HG03196 (cell line): Measurements from ENCODE around the gene POM121.
"Not testable (repeated sequence)": the region's sequence is repeated elsewhere in the genome, so short reads cannot be mapped to it uniquely, and the experiment has no call there.

Experiments used
- ATAC-seq: cut with Tn5 transposase; IDR thresholded peaks from one replicate; pipeline ENCODE4 v1.9.1; 2021; ENCODE audit not compliant: unreplicated experiment

POM121 gene

DNA sequence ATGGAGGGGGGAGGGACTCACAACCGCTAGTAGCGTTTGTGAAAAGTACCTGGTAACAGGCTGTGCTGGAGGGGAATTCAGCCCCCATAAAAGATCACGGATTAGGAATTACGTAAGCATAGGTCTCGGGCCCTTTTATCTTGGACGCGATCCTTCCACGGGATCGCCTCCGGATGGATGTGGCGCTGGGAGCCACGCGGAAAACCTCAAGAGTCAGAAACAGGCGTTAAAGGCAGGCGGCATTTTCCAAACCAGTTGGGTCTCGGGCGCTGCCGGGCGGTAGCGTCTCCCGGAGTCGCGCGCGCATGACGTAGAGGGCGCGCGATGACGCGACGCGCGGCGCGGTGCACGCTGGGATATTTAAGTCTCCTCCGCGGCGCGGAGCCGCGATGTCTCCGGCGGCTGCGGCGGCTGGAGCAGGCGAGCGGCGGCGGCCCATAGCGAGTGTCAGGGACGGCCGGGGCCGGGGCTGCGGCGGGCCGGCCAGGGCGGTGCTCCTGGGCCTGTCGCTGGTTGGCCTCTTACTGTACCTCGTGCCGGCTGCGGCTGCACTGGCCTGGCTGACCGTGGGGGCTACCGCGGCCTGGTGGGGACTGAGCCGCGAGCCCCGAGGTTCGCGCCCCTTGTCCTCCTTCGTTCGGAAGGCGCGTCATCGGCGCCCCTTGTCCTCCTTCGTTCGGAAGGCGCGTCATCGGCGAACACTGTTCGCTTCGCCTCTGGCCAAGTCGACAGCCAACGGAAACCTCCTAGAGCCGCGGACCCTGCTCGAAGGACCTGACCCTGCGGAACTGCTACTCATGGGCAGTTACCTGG, at the start of gene POM121:
TSS of gene POM121 (plus strand) at position 363 of the 813 bp plus-strand sequence. CDS start at position 390, 27 bp downstream.
- peak; percentile 77 for ATAC-seq

DNA sequence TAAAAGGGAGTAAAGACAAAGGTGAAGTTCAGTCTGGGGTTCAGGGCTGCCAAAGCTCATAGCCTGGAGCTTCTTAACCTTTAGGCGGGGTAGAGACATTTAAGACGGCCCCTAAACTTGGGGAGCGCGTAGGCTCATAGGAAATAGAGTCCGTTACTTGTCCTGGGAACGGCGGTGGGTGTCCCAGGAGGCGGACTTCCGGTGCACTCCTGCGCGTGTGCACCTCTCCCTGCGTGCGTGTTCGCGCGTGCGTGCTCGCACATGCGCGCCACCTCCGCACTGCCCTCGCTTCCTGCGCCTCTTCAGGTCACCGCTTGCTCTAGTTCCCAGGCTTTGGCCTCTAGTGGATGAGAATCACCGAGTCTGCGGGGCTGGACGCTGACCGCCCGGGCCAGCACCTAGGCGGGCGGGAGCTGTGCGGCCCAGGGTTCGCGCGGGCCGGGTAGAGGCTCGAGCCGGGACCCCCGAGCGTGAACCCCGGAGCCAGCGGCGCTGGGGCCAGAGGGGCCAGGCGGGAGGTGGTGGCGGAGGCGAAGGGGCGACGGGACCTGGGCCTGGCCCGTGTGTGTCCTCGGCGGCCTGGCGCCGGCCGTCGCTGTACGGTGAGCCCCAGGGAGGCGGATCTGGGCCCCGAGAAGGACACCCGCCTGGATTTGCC, 45.7 kb upstream of the POM121 start:
- ATAC-seq = peak; percentile 100

DNA sequence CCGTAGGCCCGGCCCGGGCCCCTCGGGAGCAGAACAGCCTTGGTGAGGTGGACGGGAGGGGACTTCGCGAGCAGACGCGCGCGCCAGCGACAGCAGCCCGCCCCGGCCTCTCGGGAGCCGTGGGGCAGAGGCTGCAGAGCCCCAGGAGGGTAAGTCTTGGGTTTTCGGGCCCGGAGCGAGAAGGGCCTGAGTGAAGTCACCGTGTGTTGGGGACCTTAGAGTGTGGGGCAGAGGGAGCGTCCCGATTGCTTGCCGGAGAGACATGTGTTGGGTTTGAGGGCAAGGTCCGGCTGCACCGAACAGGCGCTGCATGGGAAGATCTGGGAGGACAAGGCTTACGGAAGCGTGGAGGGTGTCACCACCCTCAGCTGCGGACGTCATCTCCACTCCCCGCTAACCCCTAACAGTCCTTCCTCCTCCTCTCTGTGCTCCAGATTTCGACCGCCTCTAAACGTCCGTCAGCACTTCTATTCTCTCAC, 45.1 kb upstream of the POM121 start:
- not testable (repeated sequence) for ATAC-seq

DNA sequence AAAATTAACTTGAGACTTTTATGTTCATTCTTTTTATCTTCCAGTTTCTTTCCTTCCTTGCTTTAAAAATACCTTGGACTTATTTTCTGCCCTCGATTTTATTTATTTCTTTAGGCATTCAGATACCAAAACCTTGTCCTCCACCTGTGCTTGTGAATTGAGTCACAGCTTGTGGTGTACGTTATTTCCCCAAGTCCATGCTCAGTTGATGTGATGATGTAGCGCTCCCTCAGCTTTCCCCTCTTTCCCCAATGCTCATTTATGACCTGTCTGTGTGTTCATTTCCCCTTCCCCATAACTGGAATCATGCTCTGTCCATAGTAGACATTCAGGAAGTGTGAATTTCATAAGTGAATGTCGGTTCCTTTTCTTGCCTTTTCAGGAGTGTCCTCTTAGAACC, 33.1 kb upstream of the POM121 start:
- ATAC-seq = not testable (repeated sequence)

DNA sequence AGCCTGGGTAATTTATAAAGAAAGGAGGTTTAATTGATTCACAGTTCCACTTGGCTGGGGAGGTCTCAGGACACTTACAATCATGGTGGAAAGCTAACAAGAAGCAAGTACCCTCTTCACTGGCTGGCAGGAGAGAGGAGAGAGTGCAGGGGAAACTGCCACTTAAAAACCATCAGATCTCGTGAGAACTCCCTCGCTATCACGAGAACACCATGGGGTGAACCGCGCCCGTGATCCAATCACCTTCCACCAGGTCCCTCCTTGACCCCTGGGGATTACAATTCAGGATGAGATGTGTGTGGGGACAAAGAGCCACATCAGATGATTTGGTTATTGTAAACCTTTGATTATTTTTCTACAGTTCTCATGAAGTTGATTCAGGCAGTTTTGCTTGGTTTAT, 20.2 kb upstream of the POM121 start:
- not testable (repeated sequence) for ATAC-seq

DNA sequence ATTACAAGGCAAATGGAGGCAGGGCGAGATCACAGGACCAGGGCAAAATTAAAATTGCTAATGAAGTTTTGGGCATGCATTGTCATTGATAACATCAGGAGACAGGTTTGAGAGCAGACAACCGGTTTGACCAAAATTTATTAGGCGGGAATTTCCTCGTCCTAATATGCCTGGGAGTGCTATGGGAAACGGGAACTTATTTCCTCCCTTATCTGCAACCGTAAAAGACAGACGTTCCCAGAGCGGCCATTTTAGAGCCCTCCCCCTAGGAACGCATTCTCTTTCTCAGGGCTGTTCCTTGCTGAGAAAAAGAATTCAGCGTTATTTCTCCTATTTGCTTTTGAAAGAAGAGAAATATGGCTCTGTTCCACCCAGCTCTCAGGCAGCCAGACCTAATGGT, 16.5 kb upstream of the POM121 start:
- ATAC-seq = not testable (repeated sequence)

DNA sequence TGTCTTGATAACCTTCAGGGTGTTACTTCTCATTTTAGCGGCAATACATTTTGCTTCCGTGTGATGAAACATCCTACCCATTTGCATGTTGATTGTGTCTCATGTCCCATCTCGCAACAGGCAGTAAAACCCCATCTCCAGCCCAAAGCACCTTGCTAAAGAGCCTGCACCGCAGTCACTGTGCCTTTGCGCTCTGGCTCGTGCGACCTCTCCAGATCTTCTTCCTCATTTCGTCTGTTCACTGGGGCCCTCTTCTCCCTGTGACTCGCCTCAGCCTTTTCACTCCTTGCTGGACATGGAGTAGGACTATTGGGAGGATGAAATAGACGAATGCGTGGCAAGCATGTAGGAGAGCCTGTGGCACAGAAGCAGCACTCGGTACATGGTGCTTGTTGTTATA, 13.5 kb upstream of the POM121 start:
- ATAC-seq = not testable (repeated sequence)

DNA sequence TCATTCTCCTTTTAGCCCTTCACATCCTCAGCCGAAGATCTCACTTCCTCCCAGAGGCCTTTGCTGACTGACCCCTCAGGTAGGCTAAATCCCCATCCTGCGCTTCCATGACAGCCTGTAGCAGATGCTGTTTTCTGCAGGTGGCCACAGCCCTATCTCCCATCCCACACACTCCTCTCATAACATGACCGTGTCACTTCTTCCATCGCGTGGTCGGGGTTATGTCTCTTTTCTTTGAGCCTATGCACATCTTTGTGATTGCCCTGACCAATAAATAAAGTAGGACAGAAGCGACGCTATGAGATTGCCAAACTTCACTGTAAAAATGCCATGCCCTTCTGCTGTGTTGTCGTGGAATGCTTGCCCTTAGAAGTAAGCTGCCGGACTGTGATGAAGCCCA, 11.1 kb upstream of the POM121 start:
- ATAC-seq = not testable (repeated sequence)

DNA sequence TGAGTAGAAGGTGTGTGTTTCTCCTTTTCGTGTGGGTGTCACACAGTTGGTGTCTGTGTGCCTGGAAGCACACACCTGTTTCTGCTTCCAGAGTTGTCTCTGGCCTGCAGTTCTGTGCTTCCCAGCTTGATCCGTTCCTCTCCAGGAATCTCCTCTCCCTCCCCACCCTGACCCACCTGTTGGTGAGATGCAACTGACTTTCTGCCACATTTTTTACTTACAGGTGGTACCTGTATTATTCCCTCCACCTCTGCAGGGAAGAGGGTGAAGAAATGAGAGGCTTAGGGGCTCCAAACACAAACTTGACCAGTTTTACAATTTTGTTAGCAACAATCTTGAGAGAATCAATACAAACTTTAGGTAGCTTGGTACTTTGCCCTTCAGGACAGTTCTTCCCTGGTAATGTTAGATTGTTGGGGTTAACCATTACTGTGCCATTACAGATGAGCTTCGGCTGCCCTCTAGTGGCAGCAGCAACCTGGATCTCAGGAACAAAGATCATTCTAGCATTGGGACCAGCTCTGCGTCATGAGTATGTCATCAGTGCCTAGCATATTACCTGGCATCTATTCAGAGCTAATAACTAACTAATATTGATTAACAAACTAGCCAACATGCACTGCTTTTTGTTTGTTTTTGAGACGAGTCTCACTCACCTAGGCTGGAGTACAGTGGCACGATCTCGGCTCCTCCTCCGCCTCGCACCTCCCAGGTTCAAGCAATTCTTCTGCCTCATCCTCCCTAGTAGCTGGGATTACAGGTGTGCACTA, 10.0 kb upstream of the POM121 start:
- peak; percentile 61 for ATAC-seq

DNA sequence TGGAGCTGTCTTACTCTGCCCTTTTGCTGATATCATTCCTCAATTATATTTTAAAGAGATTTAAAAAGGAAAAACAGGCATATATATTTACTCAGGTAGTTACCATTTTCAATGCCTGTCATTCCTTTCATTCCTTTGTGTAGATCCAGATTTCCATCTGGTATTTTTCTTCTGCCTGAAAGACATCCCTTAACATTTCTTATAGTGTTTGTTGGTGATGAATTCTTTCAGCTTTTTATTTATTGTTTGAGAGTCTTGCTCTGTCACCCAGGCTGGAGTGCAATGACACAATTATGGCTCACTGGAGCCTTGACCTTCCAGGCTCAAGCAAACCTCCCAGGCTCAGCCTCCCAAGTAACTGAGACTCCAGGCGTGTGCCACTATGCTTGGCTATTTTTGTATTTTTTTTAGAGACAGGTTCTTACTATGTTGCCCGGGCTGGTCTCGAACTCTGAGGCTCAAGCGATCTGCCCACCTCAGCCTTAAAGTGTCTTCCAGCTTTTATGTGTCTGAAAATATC, 5.6 kb upstream of the POM121 start:
- ATAC-seq = no peak

DNA sequence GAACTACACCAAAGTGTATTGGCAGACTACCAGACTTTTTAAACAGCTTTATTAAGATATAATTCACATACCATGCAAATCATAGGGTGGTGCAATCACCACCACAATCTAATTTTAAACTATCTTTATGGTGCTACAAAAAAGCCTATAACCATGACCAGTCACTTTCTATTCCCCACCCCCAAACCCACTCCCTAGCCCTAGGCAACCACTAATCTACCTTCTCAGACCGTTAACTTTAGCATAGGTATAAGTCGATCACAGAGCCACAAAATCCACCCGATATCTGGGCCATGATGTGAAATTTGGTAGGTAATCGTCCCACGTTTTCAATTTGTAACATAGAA, 536 bp upstream of the POM121 start:
- peak; percentile 19 for ATAC-seq

DNA sequence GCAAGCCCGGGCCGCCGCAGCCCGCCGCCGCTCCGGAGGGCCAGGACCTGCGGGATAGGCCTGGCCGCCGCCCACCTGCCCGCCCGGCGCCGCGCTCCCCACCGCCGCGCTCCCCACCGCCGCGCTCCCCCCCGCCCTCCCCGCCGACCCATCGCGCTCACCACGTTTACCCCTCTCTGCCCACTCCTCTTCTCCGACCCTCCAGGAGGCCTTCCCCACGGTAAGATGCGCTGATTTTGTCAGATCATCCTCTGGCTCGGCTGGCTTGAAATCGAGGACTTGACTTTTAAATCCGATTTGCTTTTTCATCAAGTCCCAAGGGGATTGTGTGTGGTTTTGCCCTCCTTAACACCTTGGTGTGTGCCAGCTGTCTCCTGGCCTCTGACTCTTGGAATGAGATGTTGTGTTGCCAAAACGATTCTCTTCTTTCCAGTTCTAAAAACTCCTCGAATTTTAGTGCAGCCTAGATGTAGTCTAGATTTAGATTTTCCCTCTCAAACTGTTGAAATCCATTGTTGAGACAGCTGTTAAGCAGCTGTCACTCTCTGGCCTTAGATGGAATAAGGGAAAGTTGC, 738 bp downstream of the POM121 start:
- no peak for ATAC-seq

DNA sequence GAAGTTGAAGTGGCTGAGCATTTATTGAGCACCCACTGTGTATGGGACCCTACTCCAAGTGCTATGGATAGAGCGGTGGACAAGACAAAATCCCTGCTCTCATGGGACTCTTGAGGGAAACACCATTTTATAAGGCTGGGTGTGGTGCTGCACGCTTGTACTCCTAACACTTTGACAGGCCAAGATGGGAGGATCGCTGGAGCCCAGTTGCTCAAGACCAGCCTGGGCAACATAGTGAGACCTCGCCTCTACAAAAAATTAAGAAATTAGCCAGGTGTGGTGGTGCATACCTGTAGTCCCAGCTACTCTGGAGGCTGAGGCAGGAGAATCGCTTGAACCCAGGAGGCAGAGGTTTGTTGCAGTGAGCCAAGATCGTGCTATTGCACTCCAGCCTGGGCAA, 2.9 kb downstream of the POM121 start:
- ATAC-seq = not testable (repeated sequence)

DNA sequence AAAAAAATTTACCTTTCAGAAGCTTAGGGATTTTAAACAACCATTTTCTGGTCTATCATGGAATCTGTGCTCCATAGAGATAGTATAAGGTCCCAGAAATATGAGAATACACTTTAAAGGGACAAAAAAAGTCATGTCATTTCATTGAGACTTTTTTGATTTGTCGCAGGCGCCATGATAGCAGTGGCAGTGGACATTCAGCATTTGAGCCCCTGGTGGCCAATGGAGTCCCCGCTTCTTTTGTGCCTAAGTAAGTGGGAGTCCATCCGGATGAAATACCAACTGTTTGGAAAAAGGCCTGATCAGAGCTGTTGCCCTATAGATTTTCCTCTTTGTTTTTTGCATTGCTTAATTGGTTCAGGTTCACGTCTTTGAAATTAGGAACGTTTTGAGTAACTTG, 3.3 kb downstream of the POM121 start:
- not testable (repeated sequence) for ATAC-seq

DNA sequence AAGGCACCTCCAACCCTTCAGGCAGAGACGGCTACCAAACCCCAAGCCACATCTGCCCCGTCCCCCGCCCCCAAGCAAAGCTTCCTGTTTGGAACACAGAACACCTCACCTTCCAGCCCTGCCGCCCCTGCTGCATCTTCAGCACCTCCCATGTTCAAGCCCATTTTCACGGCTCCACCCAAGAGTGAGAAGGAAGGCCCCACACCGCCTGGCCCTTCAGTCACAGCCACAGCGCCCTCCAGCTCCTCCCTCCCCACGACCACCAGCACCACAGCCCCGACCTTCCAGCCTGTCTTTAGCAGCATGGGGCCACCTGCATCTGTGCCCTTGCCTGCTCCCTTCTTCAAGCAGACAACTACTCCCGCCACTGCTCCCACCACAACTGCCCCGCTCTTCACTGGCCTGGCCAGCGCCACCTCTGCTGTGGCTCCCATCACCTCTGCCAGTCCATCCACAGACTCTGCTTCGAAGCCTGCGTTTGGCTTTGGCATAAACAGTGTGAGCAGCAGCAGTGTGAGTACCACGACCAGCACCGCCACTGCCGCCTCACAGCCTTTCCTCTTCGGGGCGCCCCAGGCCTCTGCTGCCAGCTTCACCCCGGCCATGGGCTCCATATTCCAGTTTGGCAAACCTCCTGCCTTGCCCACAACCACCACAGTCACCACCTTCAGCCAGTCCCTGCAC, 17.3 kb downstream of the POM121 start:
- ATAC-seq = not testable (repeated sequence)

DNA sequence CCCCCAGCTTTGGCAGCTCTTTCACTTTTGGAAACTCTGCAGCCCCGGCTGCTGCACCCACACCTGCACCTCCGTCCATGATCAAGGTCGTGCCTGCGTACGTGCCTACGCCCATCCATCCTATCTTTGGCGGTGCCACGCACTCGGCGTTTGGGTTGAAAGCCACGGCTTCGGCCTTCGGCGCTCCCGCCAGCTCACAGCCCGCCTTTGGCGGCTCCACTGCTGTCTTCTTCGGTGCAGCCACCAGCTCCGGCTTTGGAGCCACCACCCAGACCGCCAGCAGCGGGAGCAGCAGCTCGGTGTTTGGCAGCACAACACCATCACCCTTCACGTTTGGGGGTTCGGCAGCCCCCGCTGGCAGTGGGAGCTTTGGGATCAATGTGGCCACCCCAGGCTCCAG, 18.1 kb downstream of the POM121 start:
- ATAC-seq = not testable (repeated sequence)

DNA sequence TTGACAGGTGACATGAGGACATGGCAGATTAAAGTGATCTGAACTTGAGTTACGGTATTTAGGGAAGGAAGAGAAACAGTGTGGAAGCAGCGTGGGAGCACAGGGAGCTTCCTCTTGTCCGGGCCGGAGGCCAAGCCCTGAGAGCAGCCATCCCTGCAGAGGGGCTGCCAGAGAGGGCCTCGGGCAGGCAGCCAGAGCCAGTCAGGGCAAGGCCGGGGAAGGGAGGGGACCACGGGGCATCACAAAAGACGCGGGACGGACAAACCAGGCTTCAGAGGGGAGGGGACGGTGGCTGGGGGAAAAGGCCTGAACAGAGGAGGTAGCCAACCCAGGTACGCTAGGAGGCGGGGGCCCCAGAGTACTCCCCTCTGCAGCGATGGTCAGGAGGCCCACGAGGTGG, 20.0 kb downstream of the POM121 start:
- not testable (repeated sequence) for ATAC-seq

DNA sequence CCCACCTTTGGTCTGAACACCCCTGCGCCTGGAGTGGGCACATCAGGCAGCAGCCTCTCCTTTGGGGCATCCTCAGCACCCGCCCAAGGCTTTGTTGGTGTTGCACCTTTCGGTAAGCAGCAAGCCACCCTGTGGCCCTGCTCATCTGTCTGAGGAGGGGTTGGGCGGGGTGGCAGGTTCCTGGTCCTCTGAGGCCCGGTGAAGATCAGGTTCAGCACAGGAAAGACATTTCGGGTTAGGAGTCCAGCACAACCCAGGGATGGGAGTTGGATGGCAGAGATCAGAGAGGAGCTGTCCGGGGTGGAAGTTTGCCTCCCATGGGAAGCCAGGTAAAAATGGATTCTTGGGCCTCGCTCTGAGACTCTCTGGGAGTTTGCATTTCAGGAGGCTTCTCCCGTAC, 20.7 kb downstream of the POM121 start:
- ATAC-seq = not testable (repeated sequence)

DNA sequence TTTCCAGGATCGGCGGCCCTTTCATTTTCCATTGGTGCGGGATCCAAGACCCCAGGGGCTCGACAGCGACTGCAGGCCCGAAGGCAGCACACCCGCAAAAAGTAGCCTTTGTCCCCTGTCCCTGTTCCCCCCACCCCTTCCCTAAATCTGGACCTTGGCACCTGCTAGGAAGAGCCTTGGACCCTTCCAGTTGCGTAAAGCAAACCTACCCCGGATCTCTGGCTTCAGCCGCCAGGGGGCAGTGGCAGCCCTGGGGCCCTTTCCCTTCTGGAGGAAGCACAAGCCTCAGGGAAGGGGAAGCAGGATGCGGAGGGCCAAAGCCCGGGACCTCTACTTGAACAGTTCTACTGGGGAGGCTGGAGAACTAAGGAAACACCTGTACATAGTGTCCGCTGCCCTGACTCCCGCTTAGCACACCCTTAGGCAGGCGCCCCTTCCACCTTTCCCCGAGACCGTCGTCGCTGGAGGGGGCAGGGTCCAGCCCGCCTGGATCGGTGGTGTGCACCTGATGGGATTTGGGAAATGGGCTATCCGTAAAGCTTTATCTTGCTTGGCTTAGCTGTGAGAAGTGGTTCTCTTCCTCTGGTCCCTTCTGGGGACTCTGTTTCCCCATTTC, 21.3 kb downstream of the POM121 start:
- ATAC-seq = not testable (repeated sequence)

DNA sequence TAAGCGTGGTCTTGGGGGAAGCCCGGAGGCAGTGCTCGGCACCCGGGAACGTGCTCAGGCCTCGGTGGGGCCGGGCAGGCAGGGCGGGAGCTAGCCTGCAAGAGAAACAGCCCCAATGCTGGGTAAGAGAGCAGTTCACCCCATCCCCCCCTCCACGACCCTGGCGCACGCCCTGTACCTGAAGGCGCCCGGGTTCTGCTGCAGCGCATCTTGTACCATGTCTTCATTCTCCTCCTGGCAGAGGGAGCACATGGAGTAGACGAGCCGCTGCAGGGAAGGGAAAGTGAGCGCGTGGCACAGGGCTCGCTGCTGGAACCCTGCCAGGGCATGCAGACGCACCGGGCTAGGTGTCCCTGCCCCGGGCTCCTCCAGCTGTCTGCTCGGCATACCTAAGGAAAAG, 23.8 kb downstream of the POM121 start:
- not testable (repeated sequence) for ATAC-seq
